GM18505 (cell line): ENCODE results near the gene PHACTR3.

Experiments used
- ATAC-seq: cut with Tn5 transposase; IDR thresholded peaks from one replicate; pipeline ENCODE4 v1.9.1; 2021; ENCODE audit not compliant: unreplicated experiment
- POLR2A ChIP-seq: IDR thresholded peaks from 4 replicates; pipeline ENCODE4 v1.6.1; 2011; ENCODE audit warnings: borderline replicate concordance; ENCODE audit not compliant: insufficient read depth, insufficient read length; ENCODE audit errors: extremely low read depth

PHACTR3 gene

DNA sequence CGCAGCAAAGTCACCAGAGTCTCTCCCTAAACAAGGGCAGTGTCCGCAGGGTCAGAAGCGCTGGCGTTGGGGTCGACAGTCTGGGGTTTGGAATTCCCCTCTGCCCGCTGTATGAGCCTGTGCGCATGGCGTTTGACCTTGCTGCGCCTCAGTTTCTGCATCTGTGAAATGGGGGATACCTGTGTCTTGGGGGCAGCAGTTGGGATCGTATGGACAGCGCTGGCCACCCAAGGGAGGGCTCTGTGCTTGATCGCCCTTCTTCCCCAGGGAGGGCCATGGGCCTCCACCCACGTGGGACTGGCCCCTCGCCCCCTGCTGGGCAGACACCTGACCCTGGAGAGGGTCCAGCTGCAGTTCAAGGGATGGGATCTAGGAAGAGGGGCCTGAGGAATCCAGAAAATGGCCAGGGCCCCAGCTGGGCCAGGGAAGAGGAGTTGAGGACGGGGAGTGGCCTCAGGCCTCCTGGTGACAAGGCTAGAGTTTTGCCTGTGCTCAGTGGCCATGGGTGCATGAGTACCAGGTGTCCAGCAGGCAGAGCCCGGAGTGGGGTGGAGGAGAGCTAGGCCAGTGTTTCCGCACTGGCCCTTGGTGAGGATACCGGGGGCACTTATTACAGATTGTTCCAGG, 26.4 kb upstream of the PHACTR3 start:
- ATAC-seq, result no peak
- TF ChIP-seq POLR2A, result no peak

DNA sequence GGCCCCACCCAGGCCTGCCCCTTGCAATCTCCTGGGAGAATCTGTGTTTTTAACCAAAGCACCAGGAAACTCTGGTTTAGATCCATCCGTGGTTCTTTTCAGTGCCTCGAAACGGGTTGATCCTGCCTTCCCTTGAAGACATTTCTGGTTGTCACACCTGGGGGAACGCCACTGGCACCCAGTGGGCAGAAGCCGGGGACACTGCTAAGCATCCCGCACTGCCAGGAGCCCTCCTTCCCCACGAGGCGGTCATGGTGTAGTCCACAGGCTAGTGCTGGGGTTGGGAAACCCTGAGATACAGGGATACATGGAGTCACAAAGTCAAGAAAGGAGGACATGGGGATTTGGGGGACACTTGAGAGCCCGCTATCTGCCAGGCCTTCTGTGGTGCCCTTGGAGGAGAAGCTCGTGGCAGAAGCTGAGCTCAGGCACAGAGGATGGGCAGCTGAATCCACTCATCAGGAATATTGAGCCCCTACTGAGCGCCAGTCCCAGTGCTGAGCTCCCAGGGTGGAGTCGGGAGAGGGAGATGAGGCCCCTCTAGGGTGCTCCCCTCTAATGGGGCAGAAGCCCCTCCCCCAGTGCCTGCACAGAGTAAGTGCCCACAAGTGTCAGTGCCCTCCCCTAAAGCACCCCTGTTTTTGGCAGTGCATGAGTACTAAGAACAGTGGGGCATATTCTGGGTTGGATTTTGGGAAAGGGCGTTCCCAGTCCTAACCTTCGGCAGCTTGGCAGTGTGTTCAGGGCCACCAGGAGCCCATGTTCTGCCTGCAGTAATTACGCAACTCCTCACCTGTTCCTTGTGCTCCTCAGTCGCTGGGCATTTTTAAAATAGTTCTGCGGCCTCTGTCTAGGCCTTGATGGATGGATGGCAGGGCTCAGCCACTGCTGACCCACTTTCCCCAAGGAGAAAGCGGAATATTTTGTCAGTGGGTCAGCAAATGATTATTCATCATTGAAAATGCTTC, 25.6 kb upstream of the PHACTR3 start:
- no peak for ATAC-seq

DNA sequence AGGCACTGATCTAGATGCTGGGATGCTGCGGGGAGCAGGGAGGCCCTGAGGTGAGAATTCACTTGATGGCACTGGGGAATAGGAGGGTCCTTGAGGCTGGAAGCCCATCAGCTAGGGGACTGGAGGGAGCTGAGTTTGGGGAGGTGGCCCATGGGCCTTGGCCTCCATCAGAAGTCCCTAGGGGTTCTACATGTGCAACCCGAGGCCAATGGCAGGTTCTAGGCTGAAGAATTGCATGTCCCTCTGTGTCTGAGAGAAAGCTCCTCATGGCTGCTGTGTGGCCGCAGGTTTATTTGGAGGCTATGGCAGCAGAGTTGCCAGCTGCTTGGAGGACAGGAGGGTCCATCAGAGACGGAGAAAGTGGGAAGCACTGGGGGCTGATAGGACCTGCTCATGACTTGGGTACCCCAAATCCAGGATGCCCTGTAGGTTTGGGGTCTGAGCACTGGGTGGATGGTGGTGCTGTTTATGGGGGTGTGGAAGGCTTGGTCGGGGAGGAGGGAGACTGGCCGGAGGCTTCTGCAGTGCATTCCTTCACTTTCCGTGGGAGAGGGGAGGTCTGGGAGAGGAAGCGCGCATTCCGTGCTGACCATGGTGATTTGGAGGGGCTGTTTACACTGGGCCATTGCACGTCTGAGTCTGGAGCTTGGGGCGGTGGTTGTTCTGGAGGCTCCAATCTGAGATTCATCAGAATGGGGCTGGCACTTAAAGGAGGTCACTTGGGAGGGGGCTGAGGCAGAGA, 24.8 kb upstream of the PHACTR3 start:
- no peak for ATAC-seq
- TF ChIP-seq POLR2A, result no peak

More for the DNA sequence above, 25.6 kb upstream of the PHACTR3 start:
- no peak for TF ChIP-seq POLR2A

DNA sequence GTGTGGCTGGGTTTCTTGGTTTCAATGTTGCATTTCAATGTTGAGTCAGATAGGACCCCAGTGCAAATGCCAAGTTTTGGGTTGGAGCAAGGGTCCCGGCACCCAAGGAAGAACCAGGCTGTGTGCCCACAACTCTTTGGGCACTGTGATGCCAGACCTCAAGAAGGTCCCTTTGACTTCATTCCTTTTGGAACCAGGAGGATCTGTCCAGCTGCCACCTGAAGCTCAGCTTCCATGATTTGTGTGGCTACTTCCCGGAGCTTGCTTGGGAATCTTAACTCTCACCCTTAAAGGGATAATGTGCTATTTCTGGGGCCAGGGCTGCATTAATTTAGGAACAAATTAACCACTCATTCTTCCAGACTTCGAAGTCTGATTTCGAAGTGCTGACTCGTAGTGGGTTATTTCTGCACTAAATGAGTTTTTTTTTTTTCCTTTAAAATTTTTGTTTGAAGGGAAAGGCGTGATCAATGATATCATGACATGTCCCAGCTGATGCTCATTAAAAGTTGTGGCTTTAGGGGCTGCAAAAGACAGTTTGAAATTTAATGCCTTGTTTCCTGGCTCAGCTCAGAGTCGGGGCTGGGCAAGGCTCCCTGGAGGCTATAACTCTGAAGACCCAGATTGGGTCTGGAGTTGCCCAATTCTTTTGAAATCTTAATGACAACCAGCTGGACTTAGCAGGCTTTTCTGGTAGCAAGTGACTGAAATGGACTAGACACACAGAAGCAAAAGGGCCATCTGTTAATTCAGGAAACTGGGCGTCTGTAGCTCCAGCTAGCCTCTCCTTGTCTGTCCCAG, 24.0 kb upstream of the PHACTR3 start:
- no peak for ATAC-seq
- TF ChIP-seq POLR2A, result no peak

DNA sequence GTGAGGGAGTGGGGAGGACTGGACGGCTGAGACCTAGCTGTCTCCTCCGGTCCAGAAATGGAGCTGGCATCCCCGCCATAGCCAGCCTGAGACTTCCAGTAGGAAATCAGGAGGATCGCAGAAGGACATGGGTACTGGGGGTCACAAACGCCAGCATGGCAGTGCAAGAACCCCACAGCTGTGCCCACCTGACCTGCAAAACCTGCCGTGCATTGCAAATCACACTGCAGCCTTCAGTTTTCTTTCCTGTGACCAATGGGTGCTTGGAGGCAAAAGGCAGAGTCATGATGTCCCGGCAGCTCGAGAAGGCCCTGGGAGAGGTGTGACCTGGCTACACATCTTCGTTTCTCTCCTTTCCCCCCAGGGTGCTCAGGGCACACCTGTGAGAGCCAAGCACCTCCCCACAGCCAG, 23.3 kb upstream of the PHACTR3 start:
- no peak for ATAC-seq
- no peak for TF ChIP-seq POLR2A

DNA sequence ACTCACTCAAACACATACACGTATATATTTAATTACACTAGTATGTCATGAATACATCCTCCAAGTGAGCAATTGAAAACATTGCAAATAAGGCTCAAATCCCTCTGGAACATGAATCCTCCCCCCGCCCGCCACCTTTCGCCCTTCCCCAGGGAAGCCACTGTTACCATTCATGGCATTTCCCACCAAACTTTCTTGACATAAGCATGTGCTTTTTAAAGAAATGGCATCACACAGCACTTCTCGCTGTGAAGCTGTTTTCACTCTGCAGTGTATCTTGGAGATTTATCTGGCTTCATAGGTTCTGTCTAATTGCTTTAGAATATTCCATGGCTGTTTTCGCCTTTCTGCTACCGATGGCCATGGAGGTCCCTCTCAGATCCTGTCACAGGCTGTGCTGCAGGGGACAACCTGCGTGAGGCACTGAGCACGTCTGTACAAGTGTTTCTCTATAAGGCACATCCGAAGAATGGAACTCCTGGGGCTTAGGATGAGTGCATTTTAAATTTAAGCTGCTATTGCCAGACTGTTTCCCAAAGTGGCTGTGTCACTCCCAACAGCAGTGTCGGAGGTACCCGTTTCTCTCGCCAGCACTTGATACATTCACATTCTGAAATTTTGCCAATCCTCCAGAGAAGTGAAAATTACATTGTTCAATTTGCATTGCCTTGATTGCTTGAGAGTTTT, 22.2 kb upstream of the PHACTR3 start:
- TF ChIP-seq POLR2A, result no peak
- no peak for ATAC-seq

DNA sequence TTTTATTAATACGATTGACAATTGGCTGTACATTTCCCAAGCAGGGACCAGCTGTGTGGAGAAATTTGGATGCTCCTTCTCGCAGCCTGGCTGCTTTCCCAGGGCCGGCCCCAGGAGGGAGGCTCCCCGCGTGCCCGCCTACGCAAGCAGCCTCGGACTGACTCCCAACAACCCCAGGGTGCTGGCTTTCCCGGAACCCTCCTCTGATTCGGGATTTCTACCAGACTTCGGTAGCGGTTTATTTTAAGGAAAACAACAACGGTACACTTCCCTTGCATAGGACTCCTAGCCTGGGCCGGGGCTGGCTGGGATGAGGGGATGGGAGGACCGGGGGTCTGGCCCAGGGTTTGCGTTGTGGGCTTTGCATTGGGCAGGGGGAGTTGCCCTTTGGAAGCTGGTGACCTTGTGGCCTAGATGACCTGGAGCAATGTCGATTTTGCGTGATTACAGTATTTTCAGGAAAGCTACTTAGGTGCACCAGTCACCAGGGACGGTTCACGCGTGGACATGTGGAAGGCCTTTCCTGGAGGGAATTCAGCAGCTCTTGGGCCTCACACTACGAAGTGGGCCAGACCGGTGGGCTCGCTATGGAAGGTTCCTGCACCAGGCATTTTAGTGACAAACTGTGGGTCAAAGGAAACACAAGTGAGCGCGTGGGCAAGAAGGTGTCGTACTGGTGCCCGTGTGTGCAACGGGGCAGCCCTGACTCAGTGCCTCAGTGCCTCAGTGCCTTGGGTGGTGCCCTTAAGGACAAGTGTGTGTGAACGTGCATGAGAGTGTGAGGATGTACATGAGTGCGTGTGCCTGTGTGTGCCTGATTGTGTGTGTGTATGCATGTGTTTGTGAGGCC, 20.7 kb upstream of the PHACTR3 start:
- ATAC-seq, result no peak
- TF ChIP-seq POLR2A, result no peak

DNA sequence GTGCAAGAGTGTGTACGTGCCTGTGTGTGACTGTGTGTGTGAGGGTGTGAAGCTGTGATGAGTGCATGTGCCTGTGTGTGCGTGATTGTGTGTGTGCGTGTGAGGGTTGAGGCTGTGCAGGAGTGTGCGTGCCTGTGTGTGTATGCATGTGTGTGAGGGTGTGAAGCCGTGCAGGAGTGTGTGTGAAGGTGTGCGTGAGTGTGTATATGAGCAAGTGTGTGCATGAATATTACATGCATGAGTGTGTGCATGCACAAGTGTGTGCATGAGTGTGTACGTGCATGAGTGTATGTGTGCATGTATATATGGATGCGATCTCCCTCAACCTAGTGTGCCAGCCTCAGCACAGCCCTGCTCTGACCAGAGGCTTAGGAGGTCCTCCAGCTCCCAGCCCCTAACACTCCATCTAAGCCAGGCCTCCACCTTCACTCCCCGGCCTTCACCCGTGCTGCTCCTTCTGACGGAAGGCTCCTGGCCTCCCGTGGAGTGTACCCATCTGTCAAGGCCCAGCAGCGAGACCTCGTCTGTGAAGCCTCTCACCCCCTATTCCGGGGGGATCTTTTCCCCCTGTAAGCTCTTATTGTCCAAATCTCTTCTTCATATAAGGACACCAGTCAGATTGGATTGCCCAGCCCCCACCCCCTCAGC, 19.9 kb upstream of the PHACTR3 start:
- no peak for ATAC-seq
- no peak for TF ChIP-seq POLR2A

DNA sequence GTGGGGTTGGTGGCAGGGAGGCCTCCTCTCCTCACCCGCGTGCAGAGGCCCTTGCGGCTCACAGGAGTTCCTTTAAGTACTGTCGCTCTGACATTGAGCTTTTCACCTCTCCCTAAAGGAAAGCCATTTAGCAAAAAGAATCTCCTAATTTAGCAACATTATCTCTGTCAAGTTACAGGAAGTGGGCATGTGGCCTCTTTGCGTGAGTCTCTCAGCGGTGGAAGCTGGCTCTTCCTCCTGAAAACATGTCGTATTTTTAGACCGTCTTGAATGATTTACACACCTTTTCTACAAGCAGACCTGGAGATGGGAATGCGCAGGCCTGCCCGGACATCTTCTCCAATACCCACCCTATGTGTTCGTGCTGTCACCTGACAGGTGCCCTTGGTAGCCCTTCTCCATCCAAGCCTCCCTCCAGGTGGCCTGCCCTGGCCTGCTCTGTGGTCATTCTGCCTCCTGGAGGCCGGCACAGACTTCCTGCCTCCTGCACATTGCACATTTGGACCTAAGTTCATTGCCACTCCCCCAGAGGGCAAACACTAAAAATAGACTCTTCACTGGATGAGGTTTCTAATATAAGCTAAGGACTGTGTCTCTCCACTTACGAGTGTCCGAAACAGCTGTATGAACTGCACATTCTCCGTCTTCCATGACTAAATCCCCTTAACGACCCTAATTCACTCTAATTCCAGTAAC, 18.5 kb upstream of the PHACTR3 start:
- ATAC-seq, result no peak

DNA sequence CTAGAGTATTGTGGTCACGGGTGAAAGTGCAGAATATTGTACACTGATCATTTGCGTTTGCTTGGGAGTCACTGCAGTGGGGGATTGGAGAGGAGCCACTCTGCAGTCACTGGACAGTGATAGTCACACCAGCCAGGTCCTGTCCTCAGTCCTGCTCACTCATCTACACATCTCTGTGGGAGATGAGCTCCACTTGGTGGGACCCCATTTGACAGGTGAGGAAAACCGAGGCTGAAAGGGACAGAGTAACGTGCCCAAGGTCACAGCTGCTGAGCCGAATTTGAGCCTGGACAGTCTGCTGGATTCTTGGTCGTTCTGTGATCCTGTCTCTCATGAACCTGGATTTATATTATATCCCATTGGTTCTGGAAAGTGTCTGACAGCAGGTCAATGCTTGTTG, 17.7 kb upstream of the PHACTR3 start:
- TF ChIP-seq POLR2A, result no peak

More for the DNA sequence above, 18.5 kb upstream of the PHACTR3 start:
- TF ChIP-seq POLR2A, result no peak

More for the DNA sequence above, 17.7 kb upstream of the PHACTR3 start:
- ATAC-seq, result no peak
